ENCODE data around the gene OTULINL. TPM values are rescaled to one million over a fixed set of nuclear protein-coding genes. Genes with fewer than 3 reads are reported as not detected.

Gene OTULINL
- total RNA-seq, 6 experiments from 2014 or later: 0.66 to 1.7 (median 1.2) TPM

- ATAC-seq (no peak), DNase-seq (no peak)
- no peaks in the 10 kb centered on the region for H3K27me3 ChIP-seq
- no peaks in the 10 kb centered on the region for H3K9me3 ChIP-seq
- WGBS (ENCODE audit: insufficient coverage, low coverage, low lambda C conversion rate, missing lambda C conversion rate): 29% methylated on average over 1 of the region's 2 CpGs
- H3K4me1 ChIP-seq: no peaks in the 10 kb centered on the region
- no peak for TF ChIP-seq CTCF (IDR thresholded peaks at IDR 0.05)
- no peak for TF ChIP-seq POLR2A (IDR thresholded peaks at IDR 0.05)
- no peak overlapping the region for H3K4me3 ChIP-seq
- H3K27ac ChIP-seq: no peak overlapping the region
- H3K36me3 ChIP-seq: no peaks in the 10 kb centered on the region
- intact Hi-C loops (cut with DNase I): no loop called here
These were observed 10.0 kb downstream of the OTULINL start for GRCh38 chr5:14591548-14591947.

- Histone ChIP-seq H3K9me3 (no peaks in the 10 kb centered on the region), H3K4me3 (no peak overlapping the region), H3K27ac (no peak overlapping the region), H3K4me1 (no peaks in the 10 kb centered on the region), H3K36me3 (no peaks in the 10 kb centered on the region), H3K27me3 (no peaks in the 10 kb centered on the region)
- ATAC-seq: no peak
- intact Hi-C loops (cut with DNase I): no loop called here
- DNase-seq: no peak
- WGBS (ENCODE audit: insufficient coverage, low coverage, low lambda C conversion rate, missing lambda C conversion rate): 39% methylated on average over 3 of the region's 4 CpGs
- TF ChIP-seq CTCF (IDR thresholded peaks at IDR 0.05): no peak
- TF ChIP-seq POLR2A (IDR thresholded peaks at IDR 0.05): no peak
These were observed 11.9 kb downstream of the OTULINL start for GRCh38 chr5:14593326-14594021.

- Histone ChIP-seq H3K4me1 (no peaks in the 10 kb centered on the region), H3K9me3 (no peaks in the 10 kb centered on the region), H3K27me3 (no peaks in the 10 kb centered on the region), H3K36me3 (no peaks in the 10 kb centered on the region), H3K4me3 (no peak overlapping the region), H3K27ac (peak overlapping the region in 2 of 3 donors; percentile 3 to 26)
- no peak for TF ChIP-seq POLR2A (IDR thresholded peaks at IDR 0.05)
- no peak for TF ChIP-seq CTCF (IDR thresholded peaks at IDR 0.05)
- intact Hi-C loops (cut with DNase I): no loop called here
- peak in 3 of 4 donors; percentile 31 to 42 (median 33) for ATAC-seq
- 55% methylated on average over 1 of the region's 4 CpGs for WGBS (ENCODE audit: insufficient coverage, low coverage, low lambda C conversion rate, missing lambda C conversion rate)
- DNase-seq: no peak
These were observed 12.9 kb downstream of the OTULINL start for GRCh38 chr5:14594378-14595074.

GRCh38 chr5:14595189-14595588 is 13.6 kb downstream of the OTULINL start:
- no peak overlapping the region for H3K4me3 ChIP-seq
- intact Hi-C loops (cut with DNase I): no loop called here
- no peaks in the 10 kb centered on the region for H3K4me1 ChIP-seq
- ATAC-seq (peak; percentile 55 to 74 (median 65)), DNase-seq (no peak)
- no peaks in the 10 kb centered on the region for H3K9me3 ChIP-seq
- no peaks in the 10 kb centered on the region for H3K36me3 ChIP-seq
- no peaks in the 10 kb centered on the region for H3K27me3 ChIP-seq
- WGBS (ENCODE audit: insufficient coverage, low coverage, low lambda C conversion rate, missing lambda C conversion rate): 35% methylated on average over 3 of the region's 3 CpGs
- no peak for TF ChIP-seq CTCF (IDR thresholded peaks at IDR 0.05)
- TF ChIP-seq POLR2A (IDR thresholded peaks at IDR 0.05): no peak
- no peak overlapping the region for H3K27ac ChIP-seq

Data from right lobe of liver (tissue), 6 donors.